HFF-Myc (cell line): Measurements from ENCODE around the gene PRLH.

Experiments used
- DNase-seq: peaks from one replicate; pipeline ENCODE4 v3.0.0-alpha.2; 2011; ENCODE audit warnings: low read depth; ENCODE audit errors: extremely low read depth
- H3K4me3 ChIP-seq: replicated peaks from 2 replicates; pipeline ENCODE4 v1.5.1; 2011; ENCODE audit warnings: low read depth, mild to moderate bottlenecking, control low read depth, low read length
- CTCF ChIP-seq: IDR thresholded peaks from 2 replicates; pipeline ENCODE4 v1.5.1; 2012; ENCODE audit warnings: mild to moderate bottlenecking, low read depth, low read length, control low read depth; ENCODE audit errors: missing control alignments

Gene PRLH

GRCh38 chr2:237538901-237539300 is 27.5 kb upstream of the PRLH start:
- DNase-seq = no peak

GRCh38 chr2:237539681-237540080 is 26.7 kb upstream of the PRLH start:
- no peak for DNase-seq
- no peak for TF ChIP-seq CTCF
- H3K4me3 ChIP-seq = no peak overlapping the region

More at GRCh38 chr2:237538901-237539300, 27.5 kb upstream of the PRLH start:
- TF ChIP-seq CTCF = no peak
- H3K4me3 ChIP-seq = no peak overlapping the region

GRCh38 chr2:237540223-237540775 is 26.1 kb upstream of the PRLH start:
- no peak overlapping the region for H3K4me3 ChIP-seq
- no peak for TF ChIP-seq CTCF
- no peak for DNase-seq

- H3K4me3 ChIP-seq = no peak overlapping the region
- TF ChIP-seq CTCF = no peak
- peak; percentile 87 for DNase-seq
Observed at GRCh38 chr2:237540823-237541222, 25.6 kb upstream of the PRLH start.

- H3K4me3 ChIP-seq = no peak overlapping the region
- TF ChIP-seq CTCF = no peak
- no peak for DNase-seq
Observed at GRCh38 chr2:237541243-237541642, 25.1 kb upstream of the PRLH start.

GRCh38 chr2:237542001-237542704 is 24.2 kb upstream of the PRLH start:
- H3K4me3 ChIP-seq = no peak overlapping the region
- no peak for DNase-seq
- TF ChIP-seq CTCF = no peak
